ENCODE results near the gene UBAP1L.

DNA sequence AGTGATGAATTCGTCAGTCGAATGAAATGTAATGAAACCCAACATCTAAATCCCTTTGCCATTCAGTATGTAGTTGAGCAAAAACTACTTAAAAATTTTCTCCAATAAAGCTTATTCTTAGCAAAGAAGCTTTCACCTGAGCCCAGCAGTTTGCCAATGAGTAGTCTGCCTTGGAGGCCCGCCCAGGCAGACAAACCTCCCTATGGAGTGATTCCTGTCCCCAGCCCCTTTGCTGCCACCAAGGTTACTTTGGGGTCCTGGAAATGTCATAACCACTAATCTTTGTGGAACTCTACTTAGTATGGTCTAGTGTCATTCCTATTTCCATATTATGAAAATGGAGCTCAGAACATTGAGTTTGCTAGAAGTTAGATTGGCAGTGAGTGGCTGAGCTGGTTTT is 12.1 kb downstream of the UBAP1L start:
- TF ChIP-seq POLR2A (IDR thresholded peaks at IDR 0.05; ENCODE audit: low read length) (no peak), GATA1 (IDR thresholded peaks at IDR 0.05; ENCODE audit: low read depth, low read length) (no peak)
